Glutamatergic neuron (in vitro differentiated cells): ENCODE data around the gene SMOC2. TPM values are rescaled to one million over a fixed set of nuclear protein-coding genes. Genes with fewer than 3 reads are reported as not detected.
"Not testable (repeated sequence)": the region's sequence is repeated elsewhere in the genome, so short reads cannot be mapped to it uniquely, and the experiment has no call there.

Experiments used
- DNase-seq: peaks from one replicate; pipeline ENCODE4 v3.0.0; 2022
- H3K27ac Mint-ChIP-seq: one replicate; pipeline ENCODE4 v1.8.0; 2020; ENCODE audit warnings: mild to moderate bottlenecking, mixed read lengths, inconsistent platforms; ENCODE audit not compliant: unreplicated experiment
- H3K27me3 Mint-ChIP-seq: one replicate; pipeline ENCODE4 v1.8.0; 2020; ENCODE audit warnings: mild to moderate bottlenecking, moderate library complexity, mixed read lengths, inconsistent platforms; ENCODE audit not compliant: unreplicated experiment
- H3K36me3 Mint-ChIP-seq: one replicate; pipeline ENCODE4 v1.8.0; 2020; ENCODE audit warnings: mild to moderate bottlenecking, mixed read lengths, inconsistent platforms; ENCODE audit not compliant: unreplicated experiment
- H3K4me1 Mint-ChIP-seq: one replicate; pipeline ENCODE4 v1.8.0; 2020; ENCODE audit warnings: mild to moderate bottlenecking, low read depth, mixed read lengths, inconsistent platforms; ENCODE audit not compliant: unreplicated experiment
- H3K4me3 Mint-ChIP-seq: one replicate; pipeline ENCODE4 v1.8.0; 2020; ENCODE audit warnings: mild to moderate bottlenecking, mixed read lengths, inconsistent platforms; ENCODE audit not compliant: unreplicated experiment
- H3K9me3 Mint-ChIP-seq: one replicate; pipeline ENCODE4 v1.8.0; 2020; ENCODE audit warnings: mild to moderate bottlenecking, moderate library complexity, mixed read lengths, inconsistent platforms; ENCODE audit not compliant: unreplicated experiment
- CTCF ChIP-seq: fragments of 200-600 bp; sonication (generic); IDR thresholded peaks from one replicate; pipeline ENCODE4 v1.5.0; 2021; ENCODE audit not compliant: partially characterized antibody, unreplicated experiment
- total RNA-seq: library from RNA; stranded (reverse); fragmentation: NEBNext Ultra II Directional; extraction: Animal tissue kit (Norgen Biotek cat#: 25700); gene quantifications from one replicate; pipeline ENCODE4 v1.2.1, GENCODE V29; 2021; ENCODE audit not compliant: unreplicated experiment

SMOC2 gene
- total RNA-seq, 1 donor from 2014 or later: 0.44 TPM

- Mint-ChIP-seq H3K36me3 (no peaks in the 10 kb centered on the region), H3K27ac (no peak overlapping the region), H3K4me1 (peaks cover 11% of the 10 kb centered on the region), H3K27me3 (peaks cover 3% of the 10 kb centered on the region), H3K4me3 (no peak overlapping the region), H3K9me3 (peaks cover 3% of the 10 kb centered on the region)
- TF ChIP-seq CTCF: no peak
- no peak for DNase-seq
Measured at GRCh38 chr6:168675375-168675774, 234.4 kb downstream of the SMOC2 start.

- no peak for DNase-seq
- no peak for TF ChIP-seq CTCF
- Mint-ChIP-seq H3K9me3 (peaks cover 4% of the 10 kb centered on the region), H3K27me3 (peaks cover 3% of the 10 kb centered on the region), H3K36me3 (no peaks in the 10 kb centered on the region), H3K4me1 (peaks cover 6% of the 10 kb centered on the region), H3K27ac (no peak overlapping the region), H3K4me3 (no peak overlapping the region)
Measured at GRCh38 chr6:168675933-168676551, 235.1 kb downstream of the SMOC2 start.

- DNase-seq: no peak
- Mint-ChIP-seq H3K27me3 (peaks cover 3% of the 10 kb centered on the region), H3K27ac (no peak overlapping the region), H3K4me3 (no peak overlapping the region), H3K9me3 (peaks cover 2% of the 10 kb centered on the region), H3K4me1 (peaks cover 6% of the 10 kb centered on the region), H3K36me3 (no peaks in the 10 kb centered on the region)
- TF ChIP-seq CTCF: no peak
Measured at GRCh38 chr6:168676552-168677322, 235.8 kb downstream of the SMOC2 start.

GRCh38 chr6:168677323-168677781 lies 236.4 kb downstream of the SMOC2 start:
- not testable (repeated sequence) for H3K9me3 Mint-ChIP-seq, H3K27me3 Mint-ChIP-seq, H3K27ac Mint-ChIP-seq, H3K4me3 Mint-ChIP-seq, DNase-seq, H3K36me3 Mint-ChIP-seq, H3K4me1 Mint-ChIP-seq

- no peak for TF ChIP-seq CTCF
- peaks cover 2% of the 10 kb centered on the region for H3K9me3 Mint-ChIP-seq
- H3K4me1 Mint-ChIP-seq: peaks cover 9% of the 10 kb centered on the region
- H3K27ac Mint-ChIP-seq: peak overlapping the region; percentile 1
- no peaks in the 10 kb centered on the region for H3K36me3 Mint-ChIP-seq
- no peak overlapping the region for H3K4me3 Mint-ChIP-seq
- no peak for DNase-seq
- H3K27me3 Mint-ChIP-seq: peaks cover 5% of the 10 kb centered on the region
Measured at GRCh38 chr6:168678077-168678476, 237.1 kb downstream of the SMOC2 start.
